Mesenchymal stem cell (in vitro differentiated cells and primary cell): ENCODE results near the gene TRAM2.

Experiments
- DNase-seq: peaks from one replicate; pipeline ENCODE4 v3.0.0-alpha.2; 2013
- H2AFZ ChIP-seq: one replicate; pipeline ENCODE4 v1.6.1; 2013; ENCODE audit warnings: low read depth, mild to moderate bottlenecking, control low read depth, inconsistent platforms, low read length, moderate library complexity
- H2AK5ac ChIP-seq: 2 replicates; pipeline ENCODE4 v1.6.1; 2013; ENCODE audit warnings: low read length, moderate library complexity, mild to moderate bottlenecking, inconsistent platforms; ENCODE audit not compliant: severe bottlenecking
- H2BK120ac ChIP-seq: one replicate; pipeline ENCODE4 v1.6.1; 2013; ENCODE audit warnings: low read depth, mild to moderate bottlenecking, inconsistent platforms, low read length, moderate library complexity
- H2BK12ac ChIP-seq, 2 experiments: one replicate each; pipeline ENCODE4 v1.6.1; 2013; ENCODE audit warnings: inconsistent platforms in 2 of 2, low read length in 2 of 2, mild to moderate bottlenecking in 2 of 2, moderate library complexity in 2 of 2, control low read depth in 1 of 2
- H2BK15ac ChIP-seq: one replicate; pipeline ENCODE4 v1.6.1; 2013; ENCODE audit warnings: mild to moderate bottlenecking, low read depth, inconsistent platforms; ENCODE audit not compliant: poor library complexity, severe bottlenecking
- H2BK5ac ChIP-seq: 2 replicates; pipeline ENCODE4 v1.6.1; 2013; ENCODE audit warnings: low read depth, mild to moderate bottlenecking, low read length, control low read depth, inconsistent platforms; ENCODE audit not compliant: poor library complexity, severe bottlenecking
- H3K14ac ChIP-seq, 2 experiments: one replicate each; pipeline ENCODE4 v1.6.1; 2013; ENCODE audit warnings: inconsistent platforms in 2 of 2, low read length in 2 of 2, control low read depth in 1 of 2, mild to moderate bottlenecking in 1 of 2, moderate library complexity in 1 of 2
- H3K18ac ChIP-seq, 2 experiments: one replicate each; pipeline ENCODE4 v1.6.1; 2013; ENCODE audit warnings: inconsistent platforms in 2 of 2, low read length in 2 of 2, control low read depth in 1 of 2, low read depth in 1 of 2, mild to moderate bottlenecking in 1 of 2
- H3K23ac ChIP-seq, 2 experiments: one replicate each; pipeline ENCODE4 v1.6.1; 2013; ENCODE audit warnings: inconsistent platforms in 2 of 2, low read length in 2 of 2, mild to moderate bottlenecking in 2 of 2, moderate library complexity in 2 of 2, control low read depth in 1 of 2
- H3K27ac ChIP-seq: 2 replicates; pipeline ENCODE4 v1.5.1; 2013; ENCODE audit warnings: mild to moderate bottlenecking, moderate library complexity, low read length, control low read depth, inconsistent platforms; ENCODE audit not compliant: poor library complexity, severe bottlenecking
- H3K27me3 ChIP-seq, 2 experiments: 2 replicates each; pipeline versions ENCODE4 v1.6.1 to v1.7.0; 2013; ENCODE audit warnings: low read length in 2 of 2, mild to moderate bottlenecking in 2 of 2, moderate library complexity in 2 of 2, control low read depth in 1 of 2, inconsistent platforms in 1 of 2; ENCODE audit not compliant: control insufficient read depth in 1 of 2, insufficient read depth in 1 of 2
- H3K36me3 ChIP-seq, 2 experiments: 2 replicates each; pipeline versions ENCODE4 v1.6.1 to v1.7.0; 2013; ENCODE audit warnings: low read length in 2 of 2, control low read depth in 1 of 2, inconsistent platforms in 1 of 2, low read depth in 1 of 2, mild to moderate bottlenecking in 1 of 2; ENCODE audit not compliant: insufficient read depth in 2 of 2, control insufficient read depth in 1 of 2
- H3K4ac ChIP-seq, 2 experiments: one replicate each; pipeline ENCODE4 v1.6.1; 2013; ENCODE audit warnings: inconsistent platforms in 2 of 2, low read length in 2 of 2, mild to moderate bottlenecking in 2 of 2, moderate library complexity in 2 of 2, control low read depth in 1 of 2, low read depth in 1 of 2
- H3K4me1 ChIP-seq: 2 replicates; pipeline ENCODE4 v1.6.1; 2013; ENCODE audit warnings: low read depth, low read length, control low read depth; ENCODE audit not compliant: control insufficient read depth, insufficient read depth
- H3K4me2 ChIP-seq: 2 replicates; pipeline ENCODE4 v1.6.1; 2013; ENCODE audit warnings: low read length, mild to moderate bottlenecking, inconsistent platforms; ENCODE audit not compliant: poor library complexity, severe bottlenecking
- H3K4me3 ChIP-seq, 2 experiments: 2 replicates each; pipeline versions ENCODE4 v1.5.1 to v1.7.0; 2013; ENCODE audit warnings: low read length in 2 of 2, mild to moderate bottlenecking in 2 of 2, control low read depth in 1 of 2, low read depth in 1 of 2; ENCODE audit not compliant: insufficient read depth in 1 of 2
- H3K79me1 ChIP-seq: replicated peaks from 2 replicates; pipeline ENCODE4 v1.6.1; 2013; ENCODE audit warnings: mild to moderate bottlenecking, control low read depth, low read length, inconsistent platforms; ENCODE audit not compliant: poor library complexity, severe bottlenecking
- H3K9ac ChIP-seq: 2 replicates; pipeline ENCODE4 v1.7.0; 2013; ENCODE audit warnings: mild to moderate bottlenecking, low read length, moderate library complexity
- H3K9me3 ChIP-seq: 2 replicates; pipeline ENCODE4 v1.7.0; 2013; ENCODE audit warnings: mild to moderate bottlenecking, low read length; ENCODE audit not compliant: control insufficient read depth
- H4K8ac ChIP-seq: one replicate; pipeline ENCODE4 v1.6.1; 2013; ENCODE audit warnings: inconsistent platforms, mild to moderate bottlenecking, low read length, moderate library complexity
- H4K91ac ChIP-seq: one replicate; pipeline ENCODE4 v1.6.1; 2013; ENCODE audit warnings: mild to moderate bottlenecking, low read length, inconsistent platforms
- WGBS: methylation state at CpG from one replicate; pipeline ENCODE4 v1.1.7; 2013; ENCODE audit warnings: mixed read lengths; 5-methylcytosine and 5-hydroxymethylcytosine counted together

The TRAM2 gene

DNA sequence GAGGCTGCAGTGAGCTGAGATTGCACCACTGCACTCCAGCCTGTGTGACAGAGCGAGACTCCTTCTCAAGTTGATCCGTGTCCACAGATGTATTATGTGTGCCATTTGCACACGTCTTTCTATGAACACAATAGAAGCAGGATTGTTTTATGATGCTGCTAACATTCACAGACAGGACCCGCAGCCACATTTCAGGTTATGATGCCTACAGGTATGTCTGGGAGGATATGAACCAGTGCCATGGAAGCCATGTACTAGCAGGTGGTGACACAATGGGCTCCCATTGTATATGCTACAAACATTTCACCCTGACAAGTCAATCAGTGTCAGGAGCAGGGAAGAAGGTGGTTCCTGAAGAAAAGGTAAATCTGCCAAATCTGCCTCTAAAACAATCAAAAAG lies 4.3 kb downstream of the TRAM2 start:
- Histone ChIP-seq H2BK120ac (no peak overlapping the region), H3K4me3 (peak overlapping the region in 1 of 2 experiments; percentile 95), H2BK5ac (no peak overlapping the region), H3K79me1 (no peaks in the 10 kb centered on the region), H2AK5ac (peak overlapping the region; percentile 72), H3K4ac (peak overlapping the region in 1 of 2 experiments; percentile 29), H3K27me3 (no peaks in the 10 kb centered on the region), H2BK12ac (no peak overlapping the region), H3K36me3 (peaks cover 6 to 21% of the 10 kb centered on the region in 2 experiments), H2BK15ac (no peak overlapping the region), H4K91ac (no peak overlapping the region), H3K23ac (peak overlapping the region in 1 of 2 experiments; percentile 17), H3K18ac (no peak overlapping the region), H3K4me2 (no peak overlapping the region), H3K27ac (peak overlapping the region; percentile 92), H3K9ac (peak overlapping the region; percentile 96), H3K4me1 (peaks cover 23% of the 10 kb centered on the region), H3K14ac (no peak overlapping the region), H4K8ac (no peak overlapping the region), H2AFZ (no peak overlapping the region), H3K9me3 (no peaks in the 10 kb centered on the region)
- no peak for DNase-seq
- 98% methylated on average over 4 of the region's 4 CpGs for WGBS

DNA sequence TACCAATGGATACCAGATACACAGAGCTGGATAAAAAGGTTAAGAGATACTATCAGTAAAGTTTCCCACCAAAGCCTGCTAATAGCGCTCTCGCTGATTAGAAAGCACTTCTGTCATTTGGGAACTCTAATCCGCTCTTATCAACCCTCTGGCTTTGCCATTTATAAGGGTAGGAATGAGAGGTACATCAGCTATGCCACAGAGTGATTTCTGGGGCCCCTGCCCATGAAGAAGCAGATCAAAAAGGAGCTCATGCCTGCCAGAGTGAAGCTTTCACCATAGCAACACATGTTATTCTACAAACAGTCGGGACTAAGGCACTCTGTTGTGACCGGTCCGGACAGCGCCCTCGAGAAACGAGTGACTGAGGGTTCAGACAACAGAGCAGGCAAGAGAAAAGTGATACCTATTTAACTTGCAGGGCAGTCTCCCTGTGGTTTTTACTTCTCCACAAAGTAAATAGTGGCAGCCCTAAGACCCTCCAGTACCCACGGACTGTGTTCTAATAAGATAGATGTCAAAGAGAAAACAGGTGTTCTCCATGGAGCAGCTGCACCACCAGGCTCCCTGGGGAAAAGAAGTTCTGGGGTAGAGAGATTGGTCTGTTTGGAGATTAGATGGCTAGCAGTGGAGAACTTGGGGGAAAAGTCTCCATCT lies 5.6 kb downstream of the TRAM2 start:
- no peak overlapping the region for H3K23ac ChIP-seq
- H3K36me3 ChIP-seq = peaks cover 6 to 21% of the 10 kb centered on the region in 2 experiments
- H3K4me2 ChIP-seq = no peak overlapping the region
- H3K4me3 ChIP-seq = peak overlapping the region in 1 of 2 experiments; percentile 52
- WGBS = 83% methylated on average over 10 of the region's 10 CpGs
- H3K18ac ChIP-seq = no peak overlapping the region
- no peaks in the 10 kb centered on the region for H3K79me1 ChIP-seq
- H2AK5ac ChIP-seq = peak overlapping the region; percentile 57
- no peaks in the 10 kb centered on the region for H3K27me3 ChIP-seq
- peaks cover 29% of the 10 kb centered on the region for H3K4me1 ChIP-seq
- no peaks in the 10 kb centered on the region for H3K9me3 ChIP-seq
- peak overlapping the region; percentile 14 for H3K27ac ChIP-seq
- no peak overlapping the region for H3K14ac ChIP-seq
- H2BK12ac ChIP-seq = no peak overlapping the region
- no peak overlapping the region for H4K8ac ChIP-seq
- no peak overlapping the region for H2BK120ac ChIP-seq
- H4K91ac ChIP-seq = no peak overlapping the region
- peak; percentile 70 for DNase-seq
- H2BK15ac ChIP-seq = no peak overlapping the region
- H2AFZ ChIP-seq = no peak overlapping the region
- H3K9ac ChIP-seq = peak overlapping the region; percentile 66
- no peak overlapping the region for H2BK5ac ChIP-seq
- H3K4ac ChIP-seq = no peak overlapping the region

DNA sequence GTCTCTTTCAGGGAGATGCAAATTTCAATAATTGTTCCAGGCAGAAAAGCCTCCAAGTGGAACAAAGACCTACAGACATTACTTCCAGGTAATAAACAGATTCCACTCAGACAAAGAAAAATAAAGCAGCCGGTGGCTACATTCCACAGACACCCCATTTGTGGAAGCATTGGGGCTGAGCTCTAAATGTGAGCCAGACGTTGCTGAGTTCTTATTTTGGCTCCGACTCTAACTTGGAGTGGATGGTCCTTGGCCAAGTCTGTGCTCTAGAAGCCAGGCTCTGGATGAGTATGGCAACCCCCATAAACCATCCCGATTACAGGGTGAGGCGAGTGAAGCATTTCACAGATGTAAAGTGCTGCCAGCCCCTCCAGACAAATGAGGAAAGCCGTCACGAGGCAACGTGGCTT lies 6.6 kb downstream of the TRAM2 start:
- no peak overlapping the region for H3K4me2 ChIP-seq
- DNase-seq = no peak
- WGBS = 79% methylated on average over 8 of the region's 8 CpGs
- H4K8ac ChIP-seq = no peak overlapping the region
- no peak overlapping the region for H2BK5ac ChIP-seq
- peaks cover 6 to 27% of the 10 kb centered on the region in 2 experiments for H3K36me3 ChIP-seq
- H3K27me3 ChIP-seq = no peaks in the 10 kb centered on the region
- H3K9ac ChIP-seq = peak overlapping the region; percentile 60
- H3K4me3 ChIP-seq = peak overlapping the region in 1 of 2 experiments; percentile 36
- H2AFZ ChIP-seq = no peak overlapping the region
- no peak overlapping the region for H2BK12ac ChIP-seq
- no peaks in the 10 kb centered on the region for H3K79me1 ChIP-seq
- no peak overlapping the region for H3K4ac ChIP-seq
- no peak overlapping the region for H3K18ac ChIP-seq
- H3K9me3 ChIP-seq = no peaks in the 10 kb centered on the region
- H2BK15ac ChIP-seq = no peak overlapping the region
- H4K91ac ChIP-seq = no peak overlapping the region
- peak overlapping the region; percentile 24 for H3K27ac ChIP-seq
- no peak overlapping the region for H2BK120ac ChIP-seq
- H2AK5ac ChIP-seq = peak overlapping the region; percentile 3
- no peak overlapping the region for H3K14ac ChIP-seq
- no peak overlapping the region for H3K23ac ChIP-seq
- peaks cover 32% of the 10 kb centered on the region for H3K4me1 ChIP-seq

DNA sequence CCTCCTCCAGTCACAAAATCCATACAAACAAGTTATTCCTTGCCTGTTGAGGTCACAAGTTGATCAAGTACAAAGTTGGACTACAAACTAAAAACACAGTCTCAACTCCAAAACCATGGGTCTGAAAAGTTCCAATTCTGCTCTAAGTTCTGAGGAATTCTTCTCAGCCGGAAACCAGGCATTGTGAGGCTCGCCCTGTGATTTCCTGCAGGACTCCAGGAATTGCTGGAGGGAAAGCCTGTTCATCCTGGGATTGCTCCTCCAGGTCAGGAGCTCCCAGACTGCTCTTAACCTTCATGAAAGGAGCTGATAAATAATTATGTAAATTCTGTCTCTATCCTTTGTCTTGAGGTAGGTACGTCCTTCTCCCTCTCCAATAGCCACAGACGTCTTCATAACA lies 8.5 kb downstream of the TRAM2 start:
- Histone ChIP-seq H2AFZ (no peak overlapping the region), H2AK5ac (no peak overlapping the region), H4K91ac (no peak overlapping the region), H3K9ac (peak overlapping the region; percentile 52), H3K18ac (no peak overlapping the region), H3K14ac (no peak overlapping the region), H3K4ac (peak overlapping the region in 1 of 2 experiments; percentile 63), H3K4me2 (no peak overlapping the region), H2BK15ac (no peak overlapping the region), H3K4me1 (peaks cover 30% of the 10 kb centered on the region), H3K36me3 (peaks cover 18 to 39% of the 10 kb centered on the region in 2 experiments), H4K8ac (no peak overlapping the region), H2BK120ac (no peak overlapping the region), H2BK12ac (no peak overlapping the region), H3K9me3 (no peaks in the 10 kb centered on the region), H3K23ac (no peak overlapping the region), H3K27ac (peak overlapping the region; percentile 21), H3K4me3 (peak overlapping the region in 1 of 2 experiments; percentile 7), H3K27me3 (no peaks in the 10 kb centered on the region), H2BK5ac (no peak overlapping the region), H3K79me1 (no peaks in the 10 kb centered on the region)
- DNase-seq = no peak
- 56% methylated on average over 3 of the region's 4 CpGs for WGBS
